ENCODE results near the gene AGTRAP. TPM values are rescaled to one million over a fixed set of nuclear protein-coding genes. Genes with fewer than 3 reads are reported as not detected.

The AGTRAP gene
- total RNA-seq, 1 donor from 2014 or later = 64.5 TPM

DNA sequence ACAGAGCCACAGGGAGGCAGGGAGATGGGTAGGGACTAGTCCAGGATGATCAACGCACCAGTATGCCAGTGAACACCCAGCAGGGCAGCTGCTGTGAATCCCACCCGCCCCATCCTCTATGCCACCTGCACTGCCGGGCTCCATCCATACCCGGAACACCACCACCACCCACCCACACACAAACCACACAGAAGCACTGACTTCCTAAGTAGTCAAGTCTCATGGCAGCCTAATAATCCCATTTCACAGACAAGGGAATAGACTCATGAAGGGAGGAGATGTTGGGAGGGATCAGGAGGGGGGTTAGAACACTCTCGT, 38.1 kb upstream of the AGTRAP start:
- intact Hi-C loops (cut with DNase I) = no loop called here
- Histone ChIP-seq H3K9me3 (no peaks in the 10 kb centered on the region), H3K27ac (no peak overlapping the region), H3K4me3 (no peak overlapping the region), H3K27me3 (ENCODE audit: low read depth) (peaks cover 43% of the 10 kb centered on the region), H3K4me1 (no peaks in the 10 kb centered on the region), H3K36me3 (no peaks in the 10 kb centered on the region)
- TF ChIP-seq, protein P1, sequence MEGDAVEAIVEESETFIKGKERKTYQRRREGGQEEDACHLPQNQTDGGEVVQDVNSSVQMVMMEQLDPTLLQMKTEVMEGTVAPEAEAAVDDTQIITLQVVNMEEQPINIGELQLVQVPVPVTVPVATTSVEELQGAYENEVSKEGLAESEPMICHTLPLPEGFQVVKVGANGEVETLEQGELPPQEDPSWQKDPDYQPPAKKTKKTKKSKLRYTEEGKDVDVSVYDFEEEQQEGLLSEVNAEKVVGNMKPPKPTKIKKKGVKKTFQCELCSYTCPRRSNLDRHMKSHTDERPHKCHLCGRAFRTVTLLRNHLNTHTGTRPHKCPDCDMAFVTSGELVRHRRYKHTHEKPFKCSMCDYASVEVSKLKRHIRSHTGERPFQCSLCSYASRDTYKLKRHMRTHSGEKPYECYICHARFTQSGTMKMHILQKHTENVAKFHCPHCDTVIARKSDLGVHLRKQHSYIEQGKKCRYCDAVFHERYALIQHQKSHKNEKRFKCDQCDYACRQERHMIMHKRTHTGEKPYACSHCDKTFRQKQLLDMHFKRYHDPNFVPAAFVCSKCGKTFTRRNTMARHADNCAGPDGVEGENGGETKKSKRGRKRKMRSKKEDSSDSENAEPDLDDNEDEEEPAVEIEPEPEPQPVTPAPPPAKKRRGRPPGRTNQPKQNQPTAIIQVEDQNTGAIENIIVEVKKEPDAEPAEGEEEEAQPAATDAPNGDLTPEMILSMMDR (IDR thresholded peaks at IDR 0.05) = no peak
- ATAC-seq (no peak), DNase-seq (no peak)

DNA sequence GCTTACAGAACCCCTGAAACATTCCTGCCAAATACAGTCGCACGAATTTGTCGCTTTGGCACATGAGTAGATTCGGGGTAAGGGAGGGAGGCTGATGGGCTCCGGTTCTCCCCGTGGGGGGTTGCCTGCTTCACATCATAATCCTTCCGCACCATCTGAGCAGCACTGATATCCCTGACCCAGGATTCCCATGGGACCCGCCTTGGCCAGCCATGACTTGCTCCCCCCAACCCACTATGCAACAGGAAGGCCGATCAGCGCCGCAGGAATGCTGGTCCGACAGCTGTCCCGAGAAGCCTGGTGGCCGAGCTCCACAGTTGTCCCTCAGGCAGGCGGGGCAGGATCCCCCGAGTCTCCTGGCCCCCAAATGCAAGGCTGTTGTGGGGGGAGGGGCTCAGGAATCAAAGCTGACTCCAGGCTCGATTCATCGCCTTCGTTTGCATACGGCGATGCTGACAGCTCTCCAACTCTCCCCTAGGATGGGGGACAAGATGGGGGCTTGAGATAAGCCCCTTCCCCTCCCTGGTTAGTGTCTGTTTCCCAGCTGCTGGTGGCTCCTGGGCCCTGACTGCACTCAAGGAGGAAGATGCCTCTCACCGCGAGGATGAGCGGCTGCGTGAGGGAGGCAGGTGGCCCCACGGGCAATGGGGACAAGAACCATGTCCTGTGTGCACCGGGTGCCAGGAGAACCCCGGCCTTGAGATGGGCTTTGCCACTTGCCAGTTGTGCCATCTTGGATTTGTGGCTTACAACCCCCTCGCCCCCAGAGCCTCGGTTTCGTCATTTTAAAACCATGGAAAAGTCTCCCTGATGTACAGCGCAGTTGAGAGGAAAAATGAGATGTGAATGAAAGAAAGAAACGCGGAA, 35.1 kb upstream of the AGTRAP start:
- no peak for DNase-seq
- Histone ChIP-seq H3K27ac (no peak overlapping the region), H3K4me3 (no peak overlapping the region), H3K36me3 (no peaks in the 10 kb centered on the region), H3K9me3 (no peaks in the 10 kb centered on the region), H3K27me3 (ENCODE audit: low read depth) (peaks cover 32% of the 10 kb centered on the region), H3K4me1 (no peaks in the 10 kb centered on the region)
- TF ChIP-seq, protein P1 (IDR thresholded peaks at IDR 0.05) = no peak
- intact Hi-C loops (cut with DNase I) = no loop called here
- ATAC-seq = no peak

DNA sequence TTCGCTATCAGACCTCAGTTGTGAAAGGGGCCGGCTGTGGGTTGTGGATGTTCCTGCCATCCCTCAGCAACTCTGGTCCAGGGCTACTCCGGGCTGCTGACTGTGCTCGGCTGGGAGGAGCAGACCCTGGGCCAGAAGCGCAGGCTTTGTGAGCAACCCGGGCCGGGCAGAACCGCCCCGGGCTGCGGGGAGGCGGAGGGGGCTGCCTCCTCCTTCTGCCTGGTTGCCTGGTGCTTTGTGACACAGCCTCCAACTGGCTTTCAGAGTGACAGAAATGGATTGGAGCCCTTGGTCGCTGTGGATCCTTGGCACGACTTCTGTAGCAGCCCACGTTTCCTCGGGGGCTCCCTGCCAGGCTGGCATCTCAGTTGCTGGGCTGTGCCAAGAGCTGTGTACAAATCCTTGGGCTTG, 34.4 kb upstream of the AGTRAP start:
- Histone ChIP-seq H3K9me3 (no peaks in the 10 kb centered on the region), H3K4me1 (no peaks in the 10 kb centered on the region), H3K27me3 (ENCODE audit: low read depth) (peaks cover 32% of the 10 kb centered on the region), H3K27ac (no peak overlapping the region), H3K36me3 (no peaks in the 10 kb centered on the region), H3K4me3 (no peak overlapping the region)
- no peak for ATAC-seq
- intact Hi-C loops (cut with DNase I) = no loop called here
- DNase-seq = no peak
- TF ChIP-seq, protein P1 (IDR thresholded peaks at IDR 0.05) = no peak

DNA sequence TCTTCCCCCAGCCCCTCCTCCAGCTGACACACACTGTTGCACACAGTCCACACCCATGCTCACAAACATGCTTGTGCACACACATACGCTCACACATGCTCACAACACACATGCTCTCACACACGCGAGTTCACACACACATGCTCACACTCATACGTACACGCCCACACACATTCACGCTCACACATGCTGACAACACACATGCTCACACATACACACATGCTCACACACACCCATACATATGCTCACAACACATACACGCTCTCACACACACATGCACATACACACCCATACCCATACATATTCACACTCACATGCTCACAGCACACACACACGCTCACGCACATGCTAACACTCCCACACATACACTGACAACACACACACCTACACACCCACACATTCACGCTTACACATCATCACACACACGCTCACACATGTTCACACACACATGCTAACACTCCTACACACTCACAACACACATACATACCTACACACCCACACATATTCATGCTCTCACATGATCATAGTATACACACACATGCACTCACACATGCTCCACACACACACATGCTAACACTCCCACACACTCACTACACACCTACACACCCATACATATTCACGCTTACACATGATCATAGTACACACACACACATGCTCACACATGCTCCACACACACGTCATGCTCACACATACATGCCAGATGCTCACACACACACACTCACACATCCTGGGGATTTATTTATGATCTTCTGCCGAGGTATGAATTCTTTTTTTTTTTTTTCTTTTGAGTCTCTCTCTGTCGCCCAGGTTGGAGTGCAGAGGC, 33.7 kb upstream of the AGTRAP start:
- peaks cover 32% of the 10 kb centered on the region for H3K27me3 ChIP-seq (ENCODE audit: low read depth)
- DNase-seq = no peak
- TF ChIP-seq, protein P1 (IDR thresholded peaks at IDR 0.05) = no peak
- no peak overlapping the region for H3K27ac ChIP-seq
- no peak overlapping the region for H3K4me3 ChIP-seq
- no peaks in the 10 kb centered on the region for H3K36me3 ChIP-seq
- intact Hi-C loops (cut with DNase I) = no loop called here
- H3K4me1 ChIP-seq = no peaks in the 10 kb centered on the region
- no peaks in the 10 kb centered on the region for H3K9me3 ChIP-seq
- no peak for ATAC-seq

DNA sequence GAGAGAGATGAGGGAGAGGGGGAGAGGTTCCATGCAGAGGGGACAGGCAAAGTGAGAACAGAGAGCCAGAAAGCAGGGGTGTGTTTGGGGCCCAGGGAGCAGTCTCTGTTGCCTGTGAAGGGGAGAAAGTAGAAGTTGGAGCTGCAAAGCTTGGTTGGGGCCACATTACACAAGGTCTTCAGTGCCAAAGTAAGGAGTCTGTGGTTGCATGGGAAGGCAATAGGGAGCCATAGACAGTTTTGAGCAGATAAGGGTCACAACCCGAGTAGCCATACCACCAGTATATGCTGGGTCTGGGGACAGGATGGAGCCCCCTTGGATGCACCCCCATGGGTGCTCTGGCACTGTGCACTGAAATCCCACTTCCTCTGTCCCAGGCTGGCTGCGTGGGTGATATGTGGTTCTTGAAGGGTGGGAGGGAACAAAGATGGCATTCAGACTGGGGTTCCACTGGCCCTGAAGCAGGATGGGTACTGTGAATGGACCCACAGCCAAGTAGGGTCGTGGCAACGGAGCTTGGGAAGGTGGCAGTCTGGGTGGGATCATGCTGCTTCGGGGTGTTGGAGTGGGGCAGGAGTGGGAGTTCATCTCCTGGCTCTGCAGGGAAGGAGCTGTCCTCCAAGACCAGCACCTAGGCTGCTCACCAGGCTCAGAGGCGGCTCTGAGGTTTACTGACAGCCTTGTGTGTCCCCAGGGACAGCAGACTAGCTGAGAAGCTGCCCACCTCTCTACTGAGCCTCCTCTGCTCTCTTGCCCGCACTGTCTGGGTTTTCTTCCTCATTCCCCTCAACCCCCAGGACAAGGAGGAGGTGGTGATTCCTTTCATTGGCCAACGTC, 32.4 kb upstream of the AGTRAP start:
- no peak overlapping the region for H3K27ac ChIP-seq
- no peak overlapping the region for H3K4me3 ChIP-seq
- ATAC-seq = no peak
- DNase-seq = no peak
- H3K9me3 ChIP-seq = no peaks in the 10 kb centered on the region
- H3K36me3 ChIP-seq = no peaks in the 10 kb centered on the region
- intact Hi-C loops (cut with DNase I) = no loop called here
- no peaks in the 10 kb centered on the region for H3K4me1 ChIP-seq
- peaks cover 32% of the 10 kb centered on the region for H3K27me3 ChIP-seq (ENCODE audit: low read depth)
- TF ChIP-seq, protein P1 (IDR thresholded peaks at IDR 0.05) = no peak

Measured in lower lobe of right lung (tissue), 2 donors.